Endothelial cell of umbilical vein (primary cell): Measurements from ENCODE around the gene WDR5.

Source experiments
- CTCF ChIP-seq, 2 donors: IDR thresholded peaks; 1 replicate in 1 of 2; 2 replicates in 1 of 2; pipeline ENCODE4 v1.5.1; 2011; ENCODE audit warnings: low read length in 2 of 2, mild to moderate bottlenecking in 2 of 2, moderate library complexity in 2 of 2, control low read depth in 1 of 2, inconsistent platforms in 1 of 2, low read depth in 1 of 2; ENCODE audit not compliant: insufficient read depth in 1 of 2; ENCODE audit errors: extremely low read depth in 1 of 2
- EZH2 ChIP-seq: IDR thresholded peaks from 2 replicates; pipeline ENCODE4 v1.6.1; 2012; ENCODE audit warnings: borderline replicate concordance, low read depth, mild to moderate bottlenecking, moderate library complexity, low read length, inconsistent platforms; ENCODE audit not compliant: severe bottlenecking
- GATA2 ChIP-seq: IDR thresholded peaks from 2 replicates; pipeline ENCODE4 v1.7.0; 2011; ENCODE audit warnings: low read depth, mild to moderate bottlenecking, moderate library complexity, mixed read lengths, low read length; ENCODE audit not compliant: insufficient read length, insufficient read depth
- JUN ChIP-seq: IDR thresholded peaks from 2 replicates; pipeline ENCODE4 v1.6.1; 2011; ENCODE audit warnings: borderline replicate concordance, low read depth; ENCODE audit not compliant: insufficient read length, insufficient read depth
- MAX ChIP-seq: IDR thresholded peaks from 2 replicates; pipeline ENCODE4 v1.6.1; 2011; ENCODE audit not compliant: insufficient read depth, insufficient read length
- MYC ChIP-seq: IDR thresholded peaks from one replicate; pipeline ENCODE4 v1.6.1; 2011; ENCODE audit warnings: mild to moderate bottlenecking, low read depth, low read length
- POLR2A ChIP-seq: IDR thresholded peaks from 2 replicates; pipeline ENCODE4 v1.6.1; 2012; ENCODE audit warnings: low read depth, mild to moderate bottlenecking, control low read depth, low read length
- POLR2AphosphoS5 ChIP-seq: IDR thresholded peaks from 2 replicates; pipeline ENCODE4 v1.6.1; 2012; ENCODE audit warnings: low read depth, mild to moderate bottlenecking, control low read depth, low read length, moderate library complexity; ENCODE audit not compliant: insufficient read depth

- TF ChIP-seq CTCF (IDR thresholded peaks at IDR 0.05; ENCODE audit: extremely low read depth in 1 of 2, insufficient read depth in 1 of 2, low read depth in 1 of 2, low read length in 2 of 2) (no peak), MAX (no peak), POLR2A (no peak), JUN (no peak), EZH2 (no peak), GATA2 (no peak), POLR2AphosphoS5 (no peak), MYC (no peak)
These were observed 936 bp upstream of the WDR5 start for GRCh38 chr9:134134949-134135342.
